H1 (cell line): ENCODE results near the gene DHX34. TPM values are rescaled to one million over a fixed set of nuclear protein-coding genes. Genes with fewer than 3 reads are reported as not detected.
"Not testable (repeated sequence)": the region's sequence is repeated elsewhere in the genome, so short reads cannot be mapped to it uniquely, and the experiment has no call there.

Experiments
- CTCF ChIA-PET: fragments of 300-600 bp; sonication (Branson Sonifier 250); formaldehyde crosslinking; loops from one replicate; lab custom pipeline; 2021; ENCODE audit not compliant: partially characterized antibody; lab: Charles Lee
- POLR2A ChIA-PET: fragments of 300-600 bp; sonication (Branson Sonifier 250); formaldehyde crosslinking; loops from one replicate; lab custom pipeline; 2021; ENCODE audit warnings: inconsistent platforms; ENCODE audit not compliant: partially characterized antibody; lab: Charles Lee
- DNase-seq, 2 experiments: peaks; one replicate each; pipeline versions ENCODE4 v3.0.0 to v3.0.0-alpha.2; 2010 to 2022; ENCODE audit warnings: low spot score in 2 of 2, low read depth in 1 of 2, mixed read lengths in 1 of 2
- FAIRE-seq: peaks from 2 replicates; lab custom pipeline; 2011; peaks lifted over from hg19 to GRCh38; lab: Jason Lieb, UNC
- H2AFZ ChIP-seq: 2 replicates; pipeline ENCODE4 v1.8.1; 2012; ENCODE audit warnings: low read length, inconsistent platforms
- H2AK5ac ChIP-seq: 2 replicates; pipeline ENCODE4 v1.6.1; 2013; ENCODE audit warnings: low read depth, low read length
- H2BK120ac ChIP-seq: replicated peaks from 2 replicates; pipeline ENCODE3; 2013; ENCODE audit warnings: low read depth, low read length, inconsistent platforms
- H2BK12ac ChIP-seq: 2 replicates; pipeline ENCODE4 v1.6.1; 2013; ENCODE audit warnings: low read depth, low read length
- H2BK15ac ChIP-seq: 2 replicates; pipeline ENCODE4 v1.6.1; 2013; ENCODE audit warnings: low read length
- H2BK20ac ChIP-seq: 2 replicates; pipeline ENCODE4 v1.6.1; 2013; ENCODE audit warnings: low read length
- H2BK5ac ChIP-seq: 2 replicates; pipeline ENCODE4 v1.6.1; 2013; ENCODE audit warnings: low read depth, low read length
- H3K14ac ChIP-seq: 2 replicates; pipeline ENCODE4 v1.6.1; 2013; ENCODE audit warnings: inconsistent platforms; ENCODE audit not compliant: insufficient read length
- H3K18ac ChIP-seq: 2 replicates; pipeline ENCODE4 v1.6.1; 2013; ENCODE audit warnings: low read length; ENCODE audit errors: extremely low read depth
- H3K23ac ChIP-seq: 2 replicates; pipeline ENCODE4 v1.6.1; 2013; ENCODE audit warnings: inconsistent platforms; ENCODE audit not compliant: insufficient read length
- H3K23me2 ChIP-seq: 2 replicates; pipeline ENCODE4 v1.6.1; 2013; ENCODE audit warnings: low read depth, low read length
- H3K27ac ChIP-seq: 2 replicates; pipeline ENCODE4 v1.6.1; 2011; ENCODE audit warnings: low read depth, low read length, inconsistent platforms
- H3K27me3 ChIP-seq, 4 experiments: replicated peaks in 1 of 4; 1 replicate in 1 of 4; 2 replicates in 3 of 4; pipeline versions ENCODE4 v1.6.1 to v1.8.1; 2011 to 2013; ENCODE audit warnings: low read length in 3 of 4, mild to moderate bottlenecking in 3 of 4, inconsistent platforms in 2 of 4, mixed read lengths in 2 of 4, moderate library complexity in 1 of 4; ENCODE audit not compliant: control insufficient read depth in 3 of 4, insufficient read depth in 3 of 4; ENCODE audit errors: extremely low read depth in 1 of 4
- H3K36me3 ChIP-seq, 4 experiments: 2 replicates each; pipeline versions ENCODE4 v1.6.1 to v1.8.1; 2011 to 2013; ENCODE audit warnings: mild to moderate bottlenecking in 4 of 4, low read length in 3 of 4, moderate library complexity in 2 of 4, control low read depth in 1 of 4, inconsistent platforms in 1 of 4; ENCODE audit not compliant: insufficient read depth in 4 of 4, control insufficient read depth in 2 of 4
- H3K4ac ChIP-seq: replicated peaks from 2 replicates; pipeline ENCODE3; 2013; ENCODE audit warnings: low read length, low read depth, mixed read lengths, inconsistent platforms; ENCODE audit not compliant: insufficient read length
- H3K4me1 ChIP-seq, 4 experiments: replicated peaks in 1 of 4; 1 replicate in 1 of 4; 2 replicates in 3 of 4; pipeline versions ENCODE4 v1.6.1 to v1.8.1; 2011 to 2013; ENCODE audit warnings: low read length in 3 of 4, inconsistent platforms in 2 of 4, mixed read lengths in 1 of 4; ENCODE audit not compliant: insufficient read depth in 4 of 4, control insufficient read depth in 3 of 4
- H3K4me2 ChIP-seq, 2 experiments: 2 replicates each; pipeline versions ENCODE4 v1.6.1 to v1.8.1; 2011 to 2013; ENCODE audit warnings: low read depth in 2 of 2, low read length in 2 of 2, control low read depth in 1 of 2, inconsistent platforms in 1 of 2, mild to moderate bottlenecking in 1 of 2; ENCODE audit not compliant: insufficient read depth in 1 of 2
- H3K4me3 ChIP-seq, 4 experiments: fragments of 200-600, 300-600 bp in 1 of 4; sonication (generic), shearing (Covaris generic), sonication (Bioruptor Twin) in 1 of 4; 2 replicates each; pipeline versions ENCODE4 v1.5.1 to v1.8.1; 2011 to 2016; ENCODE audit warnings: low read length in 4 of 4, low read depth in 3 of 4, control low read depth in 2 of 4, inconsistent platforms in 2 of 4, mild to moderate bottlenecking in 2 of 4, mixed read lengths in 1 of 4, moderate library complexity in 1 of 4; ENCODE audit not compliant: insufficient read depth in 2 of 4; ENCODE audit errors: extremely low read depth in 1 of 4
- H3K56ac ChIP-seq: replicated peaks from 2 replicates; pipeline ENCODE3; 2013; ENCODE audit warnings: low read depth, mild to moderate bottlenecking, mixed read lengths, low read length, inconsistent platforms; ENCODE audit not compliant: insufficient read length
- H3K79me1 ChIP-seq: 2 replicates; pipeline ENCODE4 v1.6.1; 2013; ENCODE audit warnings: low read depth, low read length, control low read depth
- H3K79me2 ChIP-seq, 2 experiments: 2 replicates each; pipeline versions ENCODE4 v1.6.1 to v1.8.1; 2012 to 2013; ENCODE audit warnings: low read length in 2 of 2, mild to moderate bottlenecking in 2 of 2, inconsistent platforms in 1 of 2; ENCODE audit not compliant: insufficient read depth in 2 of 2, control insufficient read depth in 1 of 2
- H3K9ac ChIP-seq, 4 experiments: replicated peaks in 1 of 4; 1 replicate in 1 of 4; 2 replicates in 3 of 4; pipeline versions ENCODE4 v1.6.1 to v1.8.1; 2011 to 2013; ENCODE audit warnings: low read depth in 3 of 4, low read length in 3 of 4, control low read depth in 2 of 4, mild to moderate bottlenecking in 2 of 4, moderate library complexity in 2 of 4, inconsistent platforms in 1 of 4; ENCODE audit errors: extremely low read depth in 1 of 4
- H3K9me3 ChIP-seq, 2 experiments: 2 replicates each; pipeline versions ENCODE4 v1.6.1 to v1.8.1; 2012 to 2013; ENCODE audit warnings: mild to moderate bottlenecking in 2 of 2, moderate library complexity in 2 of 2, control low read depth in 1 of 2, inconsistent platforms in 1 of 2, low read depth in 1 of 2, low read length in 1 of 2, mixed read lengths in 1 of 2; ENCODE audit not compliant: insufficient read depth in 2 of 2
- H4K20me1 ChIP-seq, 2 experiments: replicated peaks in 1 of 2; 2 replicates each; pipeline versions ENCODE3 to v1.8.1; 2011 to 2013; ENCODE audit warnings: inconsistent platforms in 2 of 2, low read length in 2 of 2, mild to moderate bottlenecking in 1 of 2; ENCODE audit not compliant: insufficient read depth in 2 of 2, control insufficient read depth in 1 of 2
- H4K5ac ChIP-seq: 2 replicates; pipeline ENCODE4 v1.6.1; 2013; ENCODE audit warnings: low read length, low read depth, mixed read lengths, inconsistent platforms; ENCODE audit not compliant: insufficient read length
- H4K8ac ChIP-seq: 2 replicates; pipeline ENCODE4 v1.8.0; 2013; ENCODE audit warnings: mild to moderate bottlenecking, moderate library complexity, low read length, inconsistent platforms; ENCODE audit not compliant: insufficient read depth; ENCODE audit errors: extremely low read depth
- H4K91ac ChIP-seq: replicated peaks from 2 replicates; pipeline ENCODE3; 2013; ENCODE audit warnings: low read length, mixed read lengths, inconsistent platforms; ENCODE audit not compliant: insufficient read length
- WGBS, 2 experiments: shearing (Covaris generic) in 1 of 2; methylation state at CpG; one replicate each; pipeline versions ENCODE4 v1.1.6 to v1.1.7; 2013 to 2015; ENCODE audit warnings: low lambda C conversion rate in 2 of 2, mixed read lengths in 2 of 2, inconsistent platforms in 1 of 2, low coverage in 1 of 2, missing lambda C conversion rate in 1 of 2; ENCODE audit not compliant: insufficient replicate concordance in 2 of 2, insufficient coverage in 1 of 2, insufficient read length in 1 of 2; ENCODE audit errors: extremely low coverage in 1 of 2, missing lambda C conversion rate in 1 of 2; 5-methylcytosine and 5-hydroxymethylcytosine counted together
- polyA plus RNA-seq, 7 experiments: library from polyadenylated mRNA; depleted of rRNA in 3 of 7; stranded (reverse) in 5 of 7; unstranded in 2 of 7; fragments of >200 nt in 5 of 7; fragments of 200-250 nt in 2 of 7; gene quantifications; 1 replicate in 5 of 7; 2 replicates in 1 of 7; 4 replicates in 1 of 7; pipeline versions ENCODE4 v1.2.1 to v1.2.3, GENCODE V29; 2011 to 2013; ENCODE audit warnings: missing spikeins in 2 of 7, mixed read lengths in 2 of 7
- total RNA-seq: library from RNA; stranded (reverse); fragmentation: NEBNext Ultra II Directional; extraction: Animal tissue kit (Norgen Biotek cat#: 25700); gene quantifications from 2 replicates; pipeline ENCODE4 v1.2.1, GENCODE V29; 2021

DHX34 gene
- total and polyA plus RNA-seq, 2 of the 8 experiments (the other 6 are each of a cell fraction or from before 2014, with no cell fraction given), result 17.5 to 24.3 TPM

- H3K36me3 ChIP-seq, result peaks cover 23 to 61% (median 47%) of the 10 kb centered on the region in 4 experiments
- not testable (repeated sequence) for H2BK20ac ChIP-seq, DNase-seq, H2BK5ac ChIP-seq, H3K79me2 ChIP-seq, H4K8ac ChIP-seq, FAIRE-seq, H3K14ac ChIP-seq, H3K27me3 ChIP-seq, H3K18ac ChIP-seq, H3K23me2 ChIP-seq, H3K9me3 ChIP-seq, H3K56ac ChIP-seq, H3K27ac ChIP-seq, H2AK5ac ChIP-seq, H3K4me3 ChIP-seq, H2AFZ ChIP-seq, H4K91ac ChIP-seq, H2BK15ac ChIP-seq, H3K4ac ChIP-seq, H3K9ac ChIP-seq, H3K79me1 ChIP-seq, H3K4me2 ChIP-seq, H2BK120ac ChIP-seq, H2BK12ac ChIP-seq, H3K4me1 ChIP-seq, H3K23ac ChIP-seq, H4K5ac ChIP-seq
- peaks cover 3 to 10% of the 10 kb centered on the region in 2 experiments for H4K20me1 ChIP-seq
- CTCF ChIA-PET, result interaction anchor here (0.6 to 2.4 kb wide), 4 partner anchors 26 to 151 kb away, joined by 3 to 7 read pairs (median 4); no protein-coding TSS in a partner anchor
- 98% methylated on average over 8 of the region's 10 CpGs; no CpG with 5 or more reads in 1 of the 2 experiments for WGBS, 2 experiments
- POLR2A ChIA-PET, result interaction anchor here (0.6 to 0.8 kb wide), 3 partner anchors 10 to 24 kb away, joined by 3 read pairs; no protein-coding TSS in a partner anchor
Observed at GRCh38 chr19:47365455-47365854, 16.3 kb downstream of the DHX34 start.
